Testis (tissue), 3 donors: ENCODE measurements around the gene PWWP2B. TPM values are rescaled to one million over a fixed set of nuclear protein-coding genes. Genes with fewer than 3 reads are reported as not detected.

Source experiments
- DNase-seq: peaks from one replicate; pipeline ENCODE4 v3.0.0-alpha.2; 2019
- H3K27ac ChIP-seq, 2 donors: fragments of 200-600 bp; sonication (generic); one replicate each; pipeline ENCODE4 v1.5.1; 2019
- H3K27me3 ChIP-seq: fragments of 200-600 bp; sonication (generic); one replicate; pipeline ENCODE4 v1.5.1; 2019
- H3K36me3 ChIP-seq: fragments of 200-600 bp; sonication (generic); one replicate; pipeline ENCODE4 v1.5.1; 2017; ENCODE audit warnings: low read depth; ENCODE audit errors: missing control alignments
- H3K4me1 ChIP-seq: fragments of 200-600 bp; sonication (generic); one replicate; pipeline ENCODE4 v1.5.1; 2019
- H3K4me3 ChIP-seq, 2 donors: fragments of 200-600 bp; sonication (generic); one replicate each; pipeline ENCODE4 v1.5.1; 2017 to 2019
- H3K9me3 ChIP-seq: fragments of 200-600 bp; sonication (generic); one replicate; pipeline ENCODE4 v1.5.1; 2017
- POLR2A ChIP-seq: fragments of 450-650 bp; IDR thresholded peaks from one replicate; pipeline ENCODE4 v1.6.1; 2017; ENCODE audit warnings: antibody characterized with exemption, mild to moderate bottlenecking, moderate library complexity
- WGBS, 2 donors: methylation state at CpG; one replicate each; pipeline ENCODE4 v1.1.5; 2018; 5-methylcytosine and 5-hydroxymethylcytosine counted together
- intact Hi-C: fragments of 100-400 bp; cut with DNase I; formaldehyde crosslinking; loops from one replicate; pipeline ENCODE4 v1.15.1; 2023; ENCODE audit warnings: low total_unique reads
- polyA plus RNA-seq: library from polyadenylated mRNA; stranded (reverse); fragments of 350-450 nt; fragmentation: Illumina TruSeq; extraction: RNeasy Lipid Tissue Mini Kit (QIAGEN cat#74804); gene quantifications from one replicate; pipeline ENCODE4 v1.2.3, GENCODE V29; 2014; ENCODE audit warnings: low read depth, low replicate concordance; ENCODE audit not compliant: insufficient read depth
- total RNA-seq, 2 donors: library from RNA; depleted of rRNA; stranded (reverse); fragments of >200 nt; gene quantifications; one replicate each; pipeline ENCODE4 v1.2.3, GENCODE V29; 2016
- TF ChIP-seq, protein P1 (sequence below), 3 experiments: fragments of 450-650 bp in 2 of 3; fragments of 200-600 bp in 1 of 3; sonication (generic) in 1 of 3; IDR thresholded peaks; one replicate each; pipeline ENCODE4 v1.5.1; 2016 to 2019; ENCODE audit warnings: antibody characterized with exemption in 3 of 3, mild to moderate bottlenecking in 2 of 3, moderate library complexity in 1 of 3

Gene PWWP2B
- total and polyA plus RNA-seq, 3 donors from 2014 or later: 16.0 to 45.1 (median 32.6) TPM

- Histone ChIP-seq H3K36me3 (no peaks in the 10 kb centered on the region), H3K27me3 (no peaks in the 10 kb centered on the region), H3K4me1 (no peaks in the 10 kb centered on the region), H3K27ac (no peak overlapping the region), H3K9me3 (no peaks in the 10 kb centered on the region), H3K4me3 (no peak overlapping the region)
- 86 to 93% methylated on average over 9 to 13 of the region's 13 CpGs for WGBS, 2 donors
- DNase-seq: no peak
- TF ChIP-seq POLR2A: no peak
- TF ChIP-seq, protein P1, sequence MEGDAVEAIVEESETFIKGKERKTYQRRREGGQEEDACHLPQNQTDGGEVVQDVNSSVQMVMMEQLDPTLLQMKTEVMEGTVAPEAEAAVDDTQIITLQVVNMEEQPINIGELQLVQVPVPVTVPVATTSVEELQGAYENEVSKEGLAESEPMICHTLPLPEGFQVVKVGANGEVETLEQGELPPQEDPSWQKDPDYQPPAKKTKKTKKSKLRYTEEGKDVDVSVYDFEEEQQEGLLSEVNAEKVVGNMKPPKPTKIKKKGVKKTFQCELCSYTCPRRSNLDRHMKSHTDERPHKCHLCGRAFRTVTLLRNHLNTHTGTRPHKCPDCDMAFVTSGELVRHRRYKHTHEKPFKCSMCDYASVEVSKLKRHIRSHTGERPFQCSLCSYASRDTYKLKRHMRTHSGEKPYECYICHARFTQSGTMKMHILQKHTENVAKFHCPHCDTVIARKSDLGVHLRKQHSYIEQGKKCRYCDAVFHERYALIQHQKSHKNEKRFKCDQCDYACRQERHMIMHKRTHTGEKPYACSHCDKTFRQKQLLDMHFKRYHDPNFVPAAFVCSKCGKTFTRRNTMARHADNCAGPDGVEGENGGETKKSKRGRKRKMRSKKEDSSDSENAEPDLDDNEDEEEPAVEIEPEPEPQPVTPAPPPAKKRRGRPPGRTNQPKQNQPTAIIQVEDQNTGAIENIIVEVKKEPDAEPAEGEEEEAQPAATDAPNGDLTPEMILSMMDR (IDR thresholded peaks at IDR 0.05): no peak
- intact Hi-C loops: no loop called here
Observed at GRCh38 chr10:132369636-132370185, 27.3 kb upstream of the PWWP2B start.

DNA sequence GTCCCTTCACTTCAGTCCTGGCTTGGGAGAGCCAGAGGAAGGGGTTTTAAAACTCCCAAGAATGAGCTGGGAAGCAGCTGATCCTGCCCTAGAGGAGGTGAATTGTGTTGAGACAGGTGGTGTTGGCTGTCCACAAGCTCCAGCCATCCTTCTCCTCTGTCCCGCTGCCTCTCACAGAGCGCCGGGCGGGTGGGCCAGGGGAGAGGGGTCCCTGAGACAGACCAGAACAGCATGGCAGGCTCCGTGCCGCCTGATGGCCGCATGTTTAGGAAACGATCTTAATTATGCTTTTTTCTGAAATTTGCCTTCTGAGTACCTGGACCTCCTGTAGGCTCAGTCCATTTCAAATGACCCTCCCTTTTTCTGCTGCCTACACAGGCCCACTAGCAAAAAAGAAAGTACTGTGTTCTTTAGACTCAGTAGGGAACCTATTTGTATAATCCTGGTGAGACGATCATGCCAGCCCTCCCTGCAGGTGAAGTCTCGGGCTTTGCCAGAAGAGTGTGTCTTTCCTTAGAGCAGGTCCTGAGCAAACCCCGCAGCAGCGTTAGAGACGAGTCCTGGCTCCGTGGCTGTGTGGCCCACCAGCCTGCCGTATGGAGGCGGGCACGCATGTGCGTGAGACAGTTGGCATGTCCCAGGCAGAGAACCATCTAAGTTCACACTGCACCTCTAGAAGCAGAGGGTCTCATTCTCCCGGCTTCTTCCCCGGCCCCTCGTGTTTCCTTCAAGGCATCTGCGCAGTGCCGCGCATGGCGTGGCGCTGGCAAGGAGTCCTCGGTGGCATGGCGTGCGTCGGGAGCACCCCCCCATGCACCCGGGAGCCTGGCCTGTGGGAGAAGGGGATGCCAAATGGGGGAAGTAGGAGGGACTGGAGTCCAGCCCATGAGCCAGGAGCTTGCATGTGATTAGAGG is 26.3 kb upstream of the PWWP2B start:
- intact Hi-C loops: no loop called here
- 94 to 96% methylated on average over 21 to 31 of the region's 31 CpGs for WGBS, 2 donors

GRCh38 chr10:132371641-132372081 is 25.3 kb upstream of the PWWP2B start:
- no peak for DNase-seq
- 89% methylated on average over 9 of the region's 9 CpGs; no CpG with 5 or more reads in 1 of the 2 donors for WGBS, 2 donors
- Histone ChIP-seq H3K36me3 (no peaks in the 10 kb centered on the region), H3K4me3 (no peak overlapping the region), H3K9me3 (no peaks in the 10 kb centered on the region), H3K27ac (no peak overlapping the region), H3K4me1 (no peaks in the 10 kb centered on the region), H3K27me3 (no peaks in the 10 kb centered on the region)
- intact Hi-C loops: no loop called here
- TF ChIP-seq, protein P1 (IDR thresholded peaks at IDR 0.05): no peak

More for the DNA sequence above, 26.3 kb upstream of the PWWP2B start:
- DNase-seq: no peak
- Histone ChIP-seq H3K4me1 (no peaks in the 10 kb centered on the region), H3K36me3 (no peaks in the 10 kb centered on the region), H3K9me3 (no peaks in the 10 kb centered on the region), H3K27ac (no peak overlapping the region), H3K4me3 (no peak overlapping the region), H3K27me3 (no peaks in the 10 kb centered on the region)
- TF ChIP-seq POLR2A: no peak
- TF ChIP-seq, protein P1 (IDR thresholded peaks at IDR 0.05): no peak

DNA sequence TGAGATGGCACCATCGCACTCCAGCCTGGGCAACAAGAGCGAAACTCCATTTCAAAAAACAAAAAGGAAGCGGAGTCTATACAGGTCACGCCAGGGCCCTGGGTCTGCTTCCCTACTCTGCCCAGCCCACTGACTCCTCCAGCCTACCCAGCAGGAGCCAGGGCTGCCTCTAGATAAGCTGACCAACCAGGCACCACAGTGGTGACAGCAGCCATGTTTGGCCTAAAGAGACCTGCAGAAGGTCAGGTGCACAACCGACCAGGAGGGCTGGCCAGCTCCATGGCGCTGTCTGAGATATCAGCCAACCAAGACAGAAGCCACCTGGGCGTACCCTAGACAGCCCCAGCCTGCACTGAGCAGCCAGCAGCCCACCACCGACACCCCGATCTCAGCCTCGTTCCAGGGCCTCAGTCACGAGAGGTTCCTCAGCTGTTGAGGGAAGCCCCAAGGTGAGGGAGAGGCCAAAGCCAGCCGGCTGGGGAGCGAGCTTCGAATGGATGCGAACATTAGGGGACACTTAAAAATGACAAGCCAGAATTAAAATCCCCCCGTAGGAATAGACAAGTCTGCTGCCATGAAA is 24.4 kb upstream of the PWWP2B start:
- no peak for DNase-seq
- WGBS, 2 donors: 93 to 94% methylated on average over 9 to 16 of the region's 16 CpGs

More for the DNA sequence above, 24.4 kb upstream of the PWWP2B start:
- no peaks in the 10 kb centered on the region for H3K27me3 ChIP-seq
- H3K4me1 ChIP-seq: no peaks in the 10 kb centered on the region
- H3K27ac ChIP-seq: no peak overlapping the region
- no peak for TF ChIP-seq POLR2A
- TF ChIP-seq, protein P1 (IDR thresholded peaks at IDR 0.05): no peak
- intact Hi-C loops: no loop called here
- H3K4me3 ChIP-seq: no peak overlapping the region
- H3K36me3 ChIP-seq: no peaks in the 10 kb centered on the region
- no peaks in the 10 kb centered on the region for H3K9me3 ChIP-seq
